OCI-M1 (cell line): ENCODE measurements around the gene C14orf119.

Experiments used
- DNase-seq: peaks from one replicate; lab custom pipeline; 2025; lab: John Stamatoyannopoulos, UW

The C14orf119 gene

DNA sequence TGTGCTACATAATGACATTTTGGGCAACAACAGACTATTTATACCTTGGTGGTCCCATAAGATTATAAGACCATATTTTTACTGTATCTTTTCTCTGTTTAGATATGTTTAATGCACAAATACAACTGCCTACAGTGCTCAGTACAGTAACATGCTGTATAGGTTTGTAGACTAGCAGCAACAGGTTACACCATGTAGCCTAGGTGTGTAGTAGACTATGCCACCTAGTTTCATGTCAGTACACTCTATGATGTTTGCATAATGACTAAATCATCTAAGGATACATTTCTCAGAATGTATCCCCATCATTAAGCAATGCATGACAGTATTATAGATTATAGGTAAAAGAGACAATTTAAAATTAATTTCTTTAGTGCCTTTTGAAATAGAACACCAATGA is 54.4 kb downstream of the C14orf119 start:
- no peak for DNase-seq
